ENCODE results near the gene ADAMTS18. TPM values are rescaled to one million over a fixed set of nuclear protein-coding genes. Genes with fewer than 3 reads are reported as not detected.

Gene ADAMTS18
- total RNA-seq, 5 donors from 2014 or later (not counting 1 experiment from before 2014, with no cell fraction given): not detected

DNA sequence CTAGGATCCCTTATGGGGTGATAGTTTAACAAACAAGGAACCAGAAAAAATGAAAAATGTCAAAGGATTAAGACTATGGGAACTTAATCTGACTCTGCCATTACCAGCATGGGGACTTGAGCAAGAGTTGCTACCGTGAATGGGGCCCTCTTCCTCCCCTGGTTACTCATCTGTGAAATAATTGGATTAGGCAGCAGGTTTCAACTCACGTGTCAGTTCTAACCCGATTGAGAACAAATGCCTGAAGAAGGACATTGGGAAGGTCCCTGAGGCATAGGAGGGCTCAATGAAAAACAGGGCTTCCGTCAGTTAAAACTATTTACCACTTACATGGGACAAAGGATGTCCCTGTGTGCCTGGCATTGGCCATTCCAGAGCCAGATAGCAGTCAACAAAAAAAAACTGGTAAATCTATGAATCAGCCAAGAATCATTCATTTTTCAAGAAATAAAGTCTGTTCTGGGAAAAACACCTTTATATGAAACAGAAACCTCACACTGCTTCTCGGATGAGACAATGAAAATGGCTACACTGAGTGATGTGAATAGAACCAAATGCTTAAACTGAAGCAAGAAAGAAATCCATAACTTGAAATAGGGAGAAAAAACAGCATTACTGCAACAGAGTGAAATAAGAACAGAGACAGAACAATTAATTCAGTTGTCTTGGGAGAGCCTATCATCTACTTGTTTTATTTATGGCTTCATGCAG lies 104.3 kb downstream of the ADAMTS18 start:
- Mint-ChIP-seq H3K9me3 (no peaks in the 10 kb centered on the region), H3K27ac (no peak overlapping the region), H3K36me3 (no peaks in the 10 kb centered on the region), H3K4me1 (no peaks in the 10 kb centered on the region), H3K27me3 (peaks cover 2 to 8% of the 10 kb centered on the region in 2 donors), H3K4me3 (no peak overlapping the region)
- DNase-seq: no peak
- Histone ChIP-seq H3K9me3 (no peaks in the 10 kb centered on the region), H3K4me1 (ENCODE audit: control insufficient read depth in 1 of 2, extremely low read depth in 1 of 2, insufficient read depth in 2 of 2, low read length in 2 of 2) (no peaks in the 10 kb centered on the region), H3K27me3 (replicated peaks in 1 of 2; ENCODE audit: control insufficient read depth in 2 of 2, extremely low read depth in 1 of 2, insufficient read depth in 2 of 2, low read length in 1 of 2) (no peaks in the 10 kb centered on the region), H3K27ac (ENCODE audit: low read length) (no peak overlapping the region), H3K36me3 (ENCODE audit: control insufficient read depth in 2 of 2, extremely low read depth in 1 of 2, insufficient read depth in 1 of 2, low read length in 1 of 2) (no peaks in the 10 kb centered on the region), H3K4me3 (ENCODE audit: control insufficient read depth in 1 of 2, extremely low read depth in 1 of 2, low read length in 1 of 2) (no peak overlapping the region)
- no peak for ATAC-seq (replicated peaks in 1 of 4)
- WGBS (ENCODE audit: insufficient coverage): 33% methylated on average over 3 of the region's 5 CpGs
- CTCF ChIA-PET: interaction anchor here in 1 of 2 donors (0.6 kb wide), 1 partner anchor 904 kb away, joined by 3 read pairs; no protein-coding TSS in a partner anchor
- POLR2A ChIA-PET: no interaction called here

DNA sequence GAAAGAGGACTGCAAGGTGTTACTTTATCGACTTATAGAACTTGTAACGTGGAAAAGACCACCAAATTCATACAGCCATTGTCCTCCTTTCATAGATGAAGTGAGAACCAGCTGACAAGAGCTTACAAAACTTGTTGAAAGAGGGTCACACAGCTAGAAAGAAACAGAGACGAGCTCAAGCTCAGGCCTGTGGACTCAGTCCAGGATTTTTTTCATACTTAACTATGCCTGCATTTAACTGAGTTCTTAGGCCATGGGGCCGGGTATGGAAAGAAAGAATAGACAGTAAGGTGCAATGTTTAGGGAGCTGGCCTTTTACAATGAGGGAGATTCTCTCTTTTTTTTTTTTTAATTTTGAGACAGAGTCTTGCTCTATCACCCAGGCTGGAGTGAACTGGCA lies 106.1 kb downstream of the ADAMTS18 start:
- H3K36me3 Mint-ChIP-seq: no peaks in the 10 kb centered on the region
- Histone ChIP-seq H3K36me3 (ENCODE audit: control insufficient read depth in 2 of 2, extremely low read depth in 1 of 2, insufficient read depth in 1 of 2, low read length in 1 of 2) (no peaks in the 10 kb centered on the region), H3K9me3 (no peaks in the 10 kb centered on the region), H3K4me3 (ENCODE audit: control insufficient read depth in 1 of 2, extremely low read depth in 1 of 2, low read length in 1 of 2) (no peak overlapping the region), H3K27me3 (replicated peaks in 1 of 2; ENCODE audit: control insufficient read depth in 2 of 2, extremely low read depth in 1 of 2, insufficient read depth in 2 of 2, low read length in 1 of 2) (no peaks in the 10 kb centered on the region), H3K4me1 (ENCODE audit: control insufficient read depth in 1 of 2, extremely low read depth in 1 of 2, insufficient read depth in 2 of 2, low read length in 2 of 2) (no peaks in the 10 kb centered on the region), H3K27ac (ENCODE audit: low read length) (no peak overlapping the region)
- peaks cover 2 to 8% of the 10 kb centered on the region in 2 donors for H3K27me3 Mint-ChIP-seq
- H3K4me1 Mint-ChIP-seq: no peaks in the 10 kb centered on the region
- H3K9me3 Mint-ChIP-seq: no peaks in the 10 kb centered on the region
- WGBS (ENCODE audit: insufficient coverage): no CpG with 5 or more reads among the region's 4 CpGs
- H3K4me3 Mint-ChIP-seq: no peak overlapping the region
- ATAC-seq (replicated peaks in 1 of 4): no peak
- CTCF ChIA-PET: no interaction called here
- H3K27ac Mint-ChIP-seq: no peak overlapping the region
- no peak for DNase-seq
- POLR2A ChIA-PET: no interaction called here

DNA sequence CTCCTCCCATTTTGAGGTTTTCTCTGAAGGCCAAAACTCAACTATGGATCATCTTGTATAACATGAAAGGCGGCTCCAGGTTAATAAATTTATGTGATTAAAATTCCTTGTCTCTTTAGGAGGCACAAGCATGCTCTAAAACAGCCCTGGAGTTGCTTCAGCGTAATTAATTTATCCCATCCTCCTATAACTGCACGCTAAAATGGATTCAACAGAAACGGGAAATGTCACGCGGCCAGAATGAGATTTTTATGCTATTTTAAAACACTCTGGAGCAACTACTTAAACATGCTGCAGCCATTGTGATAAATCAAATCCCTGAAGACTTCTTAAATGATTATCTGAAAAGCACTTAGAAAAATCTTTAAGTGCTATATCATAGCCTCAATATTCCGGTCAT lies 106.6 kb downstream of the ADAMTS18 start:
- Histone ChIP-seq H3K9me3 (no peaks in the 10 kb centered on the region), H3K27ac (ENCODE audit: low read length) (no peak overlapping the region), H3K36me3 (ENCODE audit: control insufficient read depth in 2 of 2, extremely low read depth in 1 of 2, insufficient read depth in 1 of 2, low read length in 1 of 2) (no peaks in the 10 kb centered on the region), H3K27me3 (replicated peaks in 1 of 2; ENCODE audit: control insufficient read depth in 2 of 2, extremely low read depth in 1 of 2, insufficient read depth in 2 of 2, low read length in 1 of 2) (no peaks in the 10 kb centered on the region), H3K4me1 (ENCODE audit: control insufficient read depth in 1 of 2, extremely low read depth in 1 of 2, insufficient read depth in 2 of 2, low read length in 2 of 2) (no peaks in the 10 kb centered on the region), H3K4me3 (ENCODE audit: control insufficient read depth in 1 of 2, extremely low read depth in 1 of 2, low read length in 1 of 2) (no peak overlapping the region)
- ATAC-seq (replicated peaks in 1 of 4): no peak
- ChIA-PET CTCF (no interaction called here), POLR2A (no interaction called here)
- H3K9me3 Mint-ChIP-seq: no peaks in the 10 kb centered on the region
- no peaks in the 10 kb centered on the region for H3K36me3 Mint-ChIP-seq
- no peak overlapping the region for H3K27ac Mint-ChIP-seq
- WGBS (ENCODE audit: insufficient coverage): no CpG with 5 or more reads among the region's 7 CpGs
- H3K4me1 Mint-ChIP-seq: no peaks in the 10 kb centered on the region
- no peak for DNase-seq
- H3K27me3 Mint-ChIP-seq: peaks cover 2 to 8% of the 10 kb centered on the region in 2 donors
- no peak overlapping the region for H3K4me3 Mint-ChIP-seq

DNA sequence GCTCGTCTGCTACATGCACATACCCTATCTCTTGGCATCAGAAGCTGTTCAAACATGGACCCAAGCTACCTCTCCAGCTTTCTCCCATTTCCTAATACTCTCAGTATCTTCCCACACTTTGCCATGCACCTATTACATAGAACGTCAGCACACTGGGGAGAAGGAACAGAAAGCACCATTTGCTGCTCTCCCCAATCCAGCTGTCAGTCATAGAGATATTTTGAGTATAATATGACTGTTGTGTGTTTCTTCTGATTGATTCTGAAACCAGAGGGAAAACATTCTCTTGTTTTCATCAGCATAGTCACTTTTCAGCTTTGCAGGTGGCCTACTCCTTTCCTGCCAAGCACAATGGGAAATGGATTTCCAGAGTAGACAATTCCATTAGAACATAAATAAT lies 107.1 kb downstream of the ADAMTS18 start:
- DNase-seq (no peak), ATAC-seq (replicated peaks in 1 of 4) (no peak)
- Histone ChIP-seq H3K9me3 (no peaks in the 10 kb centered on the region), H3K27me3 (replicated peaks in 1 of 2; ENCODE audit: control insufficient read depth in 2 of 2, extremely low read depth in 1 of 2, insufficient read depth in 2 of 2, low read length in 1 of 2) (no peaks in the 10 kb centered on the region), H3K27ac (ENCODE audit: low read length) (no peak overlapping the region), H3K4me3 (ENCODE audit: control insufficient read depth in 1 of 2, extremely low read depth in 1 of 2, low read length in 1 of 2) (no peak overlapping the region), H3K36me3 (ENCODE audit: control insufficient read depth in 2 of 2, extremely low read depth in 1 of 2, insufficient read depth in 1 of 2, low read length in 1 of 2) (no peaks in the 10 kb centered on the region), H3K4me1 (ENCODE audit: control insufficient read depth in 1 of 2, extremely low read depth in 1 of 2, insufficient read depth in 2 of 2, low read length in 2 of 2) (no peaks in the 10 kb centered on the region)
- 83% methylated on average over 1 of the region's 2 CpGs for WGBS (ENCODE audit: insufficient coverage)
- Mint-ChIP-seq H3K27ac (no peak overlapping the region), H3K4me1 (no peaks in the 10 kb centered on the region), H3K27me3 (peaks cover 2 to 8% of the 10 kb centered on the region in 2 donors), H3K4me3 (no peak overlapping the region), H3K36me3 (no peaks in the 10 kb centered on the region), H3K9me3 (no peaks in the 10 kb centered on the region)
- CTCF ChIA-PET: no interaction called here
- POLR2A ChIA-PET: no interaction called here

DNA sequence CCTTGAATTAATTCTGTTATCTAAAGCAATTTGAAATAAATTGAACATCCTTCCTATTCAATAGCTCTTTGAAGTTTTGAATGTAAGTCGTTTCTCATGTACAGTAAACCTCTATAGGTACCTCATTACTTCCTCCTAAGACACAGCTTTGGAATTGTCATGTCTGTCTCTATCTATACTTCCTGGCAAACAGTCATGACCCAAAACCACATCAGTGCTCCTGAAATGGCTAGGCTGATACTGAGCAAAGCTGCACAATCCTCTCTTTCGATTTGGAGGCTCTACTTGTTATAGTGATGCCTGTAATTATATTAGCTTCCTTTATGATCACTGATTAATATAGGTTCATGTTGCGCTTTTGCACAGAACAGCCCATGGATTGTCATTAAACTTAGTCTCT lies 110.1 kb downstream of the ADAMTS18 start:
- ChIA-PET CTCF (no interaction called here), POLR2A (no interaction called here)

GRCh38 chr16:77323695-77324094 lies 111.1 kb downstream of the ADAMTS18 start:
- ATAC-seq (replicated peaks in 1 of 4) (no peak), DNase-seq (no peak)
- H3K36me3 ChIP-seq (ENCODE audit: control insufficient read depth in 2 of 2, extremely low read depth in 1 of 2, insufficient read depth in 1 of 2, low read length in 1 of 2): no peaks in the 10 kb centered on the region
- no peak overlapping the region for H3K4me3 ChIP-seq (ENCODE audit: control insufficient read depth in 1 of 2, extremely low read depth in 1 of 2, low read length in 1 of 2)
- WGBS (ENCODE audit: insufficient coverage): no CpG with 5 or more reads among the region's 2 CpGs
- no peaks in the 10 kb centered on the region for H3K27me3 ChIP-seq (replicated peaks in 1 of 2; ENCODE audit: control insufficient read depth in 2 of 2, extremely low read depth in 1 of 2, insufficient read depth in 2 of 2, low read length in 1 of 2)
- ChIA-PET CTCF (no interaction called here), POLR2A (no interaction called here)
- Mint-ChIP-seq H3K36me3 (no peaks in the 10 kb centered on the region), H3K4me1 (no peaks in the 10 kb centered on the region), H3K4me3 (no peak overlapping the region), H3K27me3 (peaks cover 3 to 13% of the 10 kb centered on the region in 2 donors), H3K27ac (no peak overlapping the region), H3K9me3 (no peaks in the 10 kb centered on the region)
- no peaks in the 10 kb centered on the region for H3K9me3 ChIP-seq
- no peaks in the 10 kb centered on the region for H3K4me1 ChIP-seq (ENCODE audit: control insufficient read depth in 1 of 2, extremely low read depth in 1 of 2, insufficient read depth in 2 of 2, low read length in 2 of 2)
- H3K27ac ChIP-seq (ENCODE audit: low read length): no peak overlapping the region

More for the DNA sequence above, 110.1 kb downstream of the ADAMTS18 start:
- ATAC-seq (replicated peaks in 1 of 4) (no peak), DNase-seq (no peak)
- Histone ChIP-seq H3K4me3 (ENCODE audit: control insufficient read depth in 1 of 2, extremely low read depth in 1 of 2, low read length in 1 of 2) (no peak overlapping the region), H3K27me3 (replicated peaks in 1 of 2; ENCODE audit: control insufficient read depth in 2 of 2, extremely low read depth in 1 of 2, insufficient read depth in 2 of 2, low read length in 1 of 2) (no peaks in the 10 kb centered on the region), H3K36me3 (ENCODE audit: control insufficient read depth in 2 of 2, extremely low read depth in 1 of 2, insufficient read depth in 1 of 2, low read length in 1 of 2) (no peaks in the 10 kb centered on the region), H3K4me1 (ENCODE audit: control insufficient read depth in 1 of 2, extremely low read depth in 1 of 2, insufficient read depth in 2 of 2, low read length in 2 of 2) (no peaks in the 10 kb centered on the region), H3K9me3 (no peaks in the 10 kb centered on the region), H3K27ac (ENCODE audit: low read length) (no peak overlapping the region)
- H3K36me3 Mint-ChIP-seq: no peaks in the 10 kb centered on the region
- H3K27ac Mint-ChIP-seq: no peak overlapping the region
- no peaks in the 10 kb centered on the region for H3K9me3 Mint-ChIP-seq
- H3K27me3 Mint-ChIP-seq: peaks cover 3 to 13% of the 10 kb centered on the region in 2 donors
- no CpG with 5 or more reads among the region's 3 CpGs for WGBS (ENCODE audit: insufficient coverage)
- no peak overlapping the region for H3K4me3 Mint-ChIP-seq
- H3K4me1 Mint-ChIP-seq: no peaks in the 10 kb centered on the region

DNA sequence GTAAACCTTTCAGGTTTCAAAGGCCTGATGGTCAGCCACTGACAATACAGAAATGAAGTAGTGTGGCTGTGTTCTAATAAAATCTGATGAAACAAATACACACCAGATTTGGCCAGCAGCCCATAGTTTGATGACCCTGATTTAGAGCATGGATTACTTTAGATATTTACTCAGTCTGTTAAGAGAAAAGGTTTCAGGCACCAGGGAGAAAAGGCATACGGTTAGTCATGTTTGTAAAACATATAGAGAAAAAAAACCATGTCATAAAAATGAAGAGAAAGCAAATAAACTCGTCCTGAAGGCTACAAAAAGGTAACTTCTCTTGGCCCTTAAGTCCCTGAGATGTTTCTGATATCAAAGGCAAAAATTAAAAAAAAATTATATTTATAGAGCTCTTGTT lies 112.1 kb downstream of the ADAMTS18 start:
- ATAC-seq (replicated peaks in 1 of 4) (no peak), DNase-seq (no peak)
- Mint-ChIP-seq H3K27me3 (peaks cover 3 to 13% of the 10 kb centered on the region in 2 donors), H3K36me3 (no peaks in the 10 kb centered on the region), H3K9me3 (no peaks in the 10 kb centered on the region), H3K4me1 (no peaks in the 10 kb centered on the region), H3K27ac (no peak overlapping the region), H3K4me3 (no peak overlapping the region)
- Histone ChIP-seq H3K9me3 (no peaks in the 10 kb centered on the region), H3K36me3 (ENCODE audit: control insufficient read depth in 2 of 2, extremely low read depth in 1 of 2, insufficient read depth in 1 of 2, low read length in 1 of 2) (no peaks in the 10 kb centered on the region), H3K27ac (ENCODE audit: low read length) (no peak overlapping the region), H3K4me1 (ENCODE audit: control insufficient read depth in 1 of 2, extremely low read depth in 1 of 2, insufficient read depth in 2 of 2, low read length in 2 of 2) (no peaks in the 10 kb centered on the region), H3K27me3 (replicated peaks in 1 of 2; ENCODE audit: control insufficient read depth in 2 of 2, extremely low read depth in 1 of 2, insufficient read depth in 2 of 2, low read length in 1 of 2) (no peaks in the 10 kb centered on the region), H3K4me3 (ENCODE audit: control insufficient read depth in 1 of 2, extremely low read depth in 1 of 2, low read length in 1 of 2) (no peak overlapping the region)
- no CpG with 5 or more reads among the region's 2 CpGs for WGBS (ENCODE audit: insufficient coverage)
- ChIA-PET CTCF (interaction anchor here in 1 of 2 donors (0.6 kb wide), 1 partner anchor 86 kb away, joined by 3 read pairs; no protein-coding TSS in a partner anchor), POLR2A (no interaction called here)

All from T-cell (primary cell).